Measurements from ENCODE around the gene ADGRA1. TPM values are rescaled to one million over a fixed set of nuclear protein-coding genes. Genes with fewer than 3 reads are reported as not detected.

The ADGRA1 gene
- total RNA-seq, 4 donors from 2014 or later = 0.13 to 0.40 (median 0.29) TPM

DNA sequence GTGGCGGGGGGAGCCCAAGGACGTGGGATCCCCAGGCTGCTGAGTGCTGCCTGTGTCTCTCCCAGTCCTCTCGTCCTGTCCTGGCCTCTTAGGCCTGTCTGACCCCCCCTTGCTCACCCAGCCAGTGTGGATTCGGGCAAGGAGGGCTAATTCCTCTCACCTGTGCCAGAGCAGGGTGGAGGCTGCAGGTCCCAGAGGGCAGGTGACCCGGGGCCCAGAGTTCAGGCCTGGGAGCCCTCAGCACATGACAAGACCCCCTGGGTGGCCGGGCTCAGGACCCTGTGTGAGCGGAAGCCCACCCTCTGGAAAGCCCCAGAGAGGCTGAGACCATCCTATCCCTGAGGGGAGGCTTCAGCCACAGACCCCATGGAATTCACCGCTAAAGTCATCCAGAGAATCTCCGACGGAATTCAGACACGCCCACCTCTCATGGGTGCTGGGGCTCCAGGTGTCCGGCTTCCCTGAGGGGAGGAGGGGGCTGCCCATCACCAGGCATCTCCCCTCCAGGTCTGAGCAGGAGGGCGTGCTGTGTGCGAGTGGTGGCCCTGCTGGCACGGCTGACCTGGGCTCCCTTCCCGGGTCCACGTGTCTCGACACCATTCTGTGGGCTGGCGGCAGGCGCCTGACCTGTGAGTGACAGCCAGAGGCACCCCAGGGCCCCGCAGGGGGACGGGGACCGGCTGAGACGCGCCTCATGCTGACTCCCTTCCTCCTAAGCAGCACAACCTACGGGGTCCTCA, 77.3 kb downstream of the ADGRA1 start:
- no peak overlapping the region for H3K4me3 ChIP-seq (replicated peaks in 1 of 3)
- H3K27ac ChIP-seq = no peak overlapping the region
- 88% methylated on average over 13 of the region's 26 CpGs; no CpG with 5 or more reads in 1 of the 2 donors for WGBS, 2 donors
- no peaks in the 10 kb centered on the region for H3K36me3 ChIP-seq
- H3K4me1 ChIP-seq = peaks cover 9 to 21% of the 10 kb centered on the region in 2 donors
- TF ChIP-seq POLR2A (IDR thresholded peaks at IDR 0.05) = no peak
- TF ChIP-seq CTCF (IDR thresholded peaks at IDR 0.05) = no peak
- intact Hi-C loops (cut with DNase I) = no loop called here
- DNase-seq = no peak
- no peaks in the 10 kb centered on the region for H3K9me3 ChIP-seq
- H3K27me3 ChIP-seq = no peaks in the 10 kb centered on the region

GRCh38 chr10:133165556-133166503, 78.1 kb downstream of the ADGRA1 start:
- TF ChIP-seq POLR2A (IDR thresholded peaks at IDR 0.05) = no peak
- Histone ChIP-seq H3K27ac (no peak overlapping the region), H3K4me1 (peaks cover 5 to 15% of the 10 kb centered on the region in 2 donors), H3K4me3 (replicated peaks in 1 of 3) (no peak overlapping the region), H3K27me3 (no peaks in the 10 kb centered on the region), H3K9me3 (no peaks in the 10 kb centered on the region), H3K36me3 (no peaks in the 10 kb centered on the region)
- intact Hi-C loops (cut with DNase I) = no loop called here
- no peak for DNase-seq
- WGBS, 2 donors = 93 to 94% methylated on average over 25 to 26 of the region's 40 CpGs

DNA sequence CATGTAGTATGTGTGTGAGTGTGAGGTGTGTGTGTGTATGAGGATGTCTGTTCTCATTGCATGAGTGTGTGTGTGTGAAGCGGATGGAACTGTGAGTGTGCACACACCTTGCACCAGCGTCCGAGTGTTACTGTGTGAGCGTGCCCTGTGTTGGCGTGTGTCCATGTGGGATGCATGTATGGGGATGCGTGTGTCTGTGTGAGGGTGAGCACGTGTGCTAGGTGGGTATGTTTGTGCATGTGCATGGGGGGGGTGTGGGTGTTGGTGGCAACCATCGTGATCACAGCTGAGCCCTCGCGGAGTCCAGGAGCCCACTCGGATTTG, 78.7 kb downstream of the ADGRA1 start:
- intact Hi-C loops (cut with DNase I) = no loop called here
- no peaks in the 10 kb centered on the region for H3K9me3 ChIP-seq
- H3K4me3 ChIP-seq (replicated peaks in 1 of 3) = no peak overlapping the region
- no peak for DNase-seq
- WGBS, 2 donors = 86 to 91% methylated on average over 11 of the region's 11 CpGs
- H3K27me3 ChIP-seq = no peaks in the 10 kb centered on the region
- H3K27ac ChIP-seq = no peak overlapping the region
- no peak for TF ChIP-seq CTCF (IDR thresholded peaks at IDR 0.05)
- TF ChIP-seq POLR2A (IDR thresholded peaks at IDR 0.05) = no peak
- H3K4me1 ChIP-seq = peaks cover 0 to 9% of the 10 kb centered on the region in 2 donors
- no peaks in the 10 kb centered on the region for H3K36me3 ChIP-seq

- TF ChIP-seq POLR2A (IDR thresholded peaks at IDR 0.05) (no peak), CTCF (IDR thresholded peaks at IDR 0.05) (no peak)
- no peak for DNase-seq
- Histone ChIP-seq H3K9me3 (no peaks in the 10 kb centered on the region), H3K27ac (no peak overlapping the region), H3K27me3 (no peaks in the 10 kb centered on the region), H3K4me3 (replicated peaks in 1 of 3) (no peak overlapping the region), H3K36me3 (no peaks in the 10 kb centered on the region), H3K4me1 (peaks cover 0 to 6% of the 10 kb centered on the region in 2 donors)
- intact Hi-C loops (cut with DNase I) = no loop called here
- 90 to 93% methylated on average over 33 to 57 of the region's 66 CpGs for whole genome bisulfite sequencing, 2 donors
Measured at GRCh38 chr10:133166828-133167692, 79.3 kb downstream of the ADGRA1 start.
